NCI-H446 treated with DMSO at 0.1 percent for 48 hours (cell line): Measurements from ENCODE around the gene ANAPC15.
"Not testable (repeated sequence)": the region's sequence is repeated elsewhere in the genome, so short reads cannot be mapped to it uniquely, and the experiment has no call there.

Experiments
- DNase-seq: peaks from one replicate; lab custom pipeline; 2025; lab: John Stamatoyannopoulos, UW

The ANAPC15 gene

GRCh38 chr11:72112143-72112977, at the start of gene ANAPC15:
Gene ANAPC15, minus strand, starts transcription at chr11:72112695. Its CDS starts 1,419 bp downstream, at chr11:72111276.
- peak; percentile 99 for DNase-seq

- no peak for DNase-seq
These were observed 47.8 kb upstream of the ANAPC15 start for GRCh38 chr11:72160319-72160718.

- no peak for DNase-seq
These were observed 44.6 kb upstream of the ANAPC15 start for GRCh38 chr11:72157131-72157530.

- DNase-seq, result no peak
These were observed 43.3 kb upstream of the ANAPC15 start for GRCh38 chr11:72155751-72156150.

- DNase-seq, result no peak
These were observed 42.3 kb upstream of the ANAPC15 start for GRCh38 chr11:72154816-72155215.

- not testable (repeated sequence) for DNase-seq
These were observed 41.4 kb upstream of the ANAPC15 start for GRCh38 chr11:72153874-72154273.

- DNase-seq, result no peak
These were observed 38.4 kb upstream of the ANAPC15 start for GRCh38 chr11:72150882-72151281.

GRCh38 chr11:72146625-72147024, 34.1 kb upstream of the ANAPC15 start:
- no peak for DNase-seq

GRCh38 chr11:72144807-72145565, 32.5 kb upstream of the ANAPC15 start:
- DNase-seq, result no peak

- not testable (repeated sequence) for DNase-seq
These were observed 30.0 kb upstream of the ANAPC15 start for GRCh38 chr11:72142543-72142942.

GRCh38 chr11:72142086-72142485, 29.6 kb upstream of the ANAPC15 start:
- not testable (repeated sequence) for DNase-seq

GRCh38 chr11:72141066-72141465, 28.6 kb upstream of the ANAPC15 start:
- no peak for DNase-seq

GRCh38 chr11:72140661-72141060, 28.2 kb upstream of the ANAPC15 start:
- no peak for DNase-seq

GRCh38 chr11:72139500-72139899, 27.0 kb upstream of the ANAPC15 start:
- DNase-seq, result no peak

- no peak for DNase-seq
These were observed 26.4 kb upstream of the ANAPC15 start for GRCh38 chr11:72138821-72139390.

GRCh38 chr11:72136684-72137262, 24.3 kb upstream of the ANAPC15 start:
- DNase-seq, result no peak

- DNase-seq, result no peak
These were observed 23.6 kb upstream of the ANAPC15 start for GRCh38 chr11:72135891-72136683.

GRCh38 chr11:72135473-72135872, 23.0 kb upstream of the ANAPC15 start, which contains the start of gene FOLR3:
Gene FOLR3, plus strand, starts transcription at chr11:72135725. Its CDS starts 228 bp downstream, at chr11:72135953.
- not testable (repeated sequence) for DNase-seq

- DNase-seq, result no peak
These were observed 20.2 kb upstream of the ANAPC15 start for GRCh38 chr11:72132646-72133045.

GRCh38 chr11:72129381-72129780, 16.9 kb upstream of the ANAPC15 start:
- no peak for DNase-seq

GRCh38 chr11:72127923-72128322, 15.4 kb upstream of the ANAPC15 start:
- no peak for DNase-seq
